GM18951 (cell line): ENCODE results near the gene PRKACA.
"Not testable (repeated sequence)": the region's sequence is repeated elsewhere in the genome, so short reads cannot be mapped to it uniquely, and the experiment has no call there.

Experiments used
- POLR2A ChIP-seq: IDR thresholded peaks from 4 replicates; pipeline ENCODE4 v1.6.1; 2011; ENCODE audit warnings: mild to moderate bottlenecking; ENCODE audit not compliant: insufficient read length, insufficient read depth; ENCODE audit errors: extremely low read depth
- in situ Hi-C: fragments of 300-500 bp; cut with MboI; formaldehyde crosslinking; loops from one replicate; pipeline ENCODE4 v1.12.0; 2022; ENCODE audit warnings: low sequenced_read_pairs, mixed read lengths, inconsistent platforms; ENCODE audit not compliant: unreplicated experiment

The PRKACA gene

DNA sequence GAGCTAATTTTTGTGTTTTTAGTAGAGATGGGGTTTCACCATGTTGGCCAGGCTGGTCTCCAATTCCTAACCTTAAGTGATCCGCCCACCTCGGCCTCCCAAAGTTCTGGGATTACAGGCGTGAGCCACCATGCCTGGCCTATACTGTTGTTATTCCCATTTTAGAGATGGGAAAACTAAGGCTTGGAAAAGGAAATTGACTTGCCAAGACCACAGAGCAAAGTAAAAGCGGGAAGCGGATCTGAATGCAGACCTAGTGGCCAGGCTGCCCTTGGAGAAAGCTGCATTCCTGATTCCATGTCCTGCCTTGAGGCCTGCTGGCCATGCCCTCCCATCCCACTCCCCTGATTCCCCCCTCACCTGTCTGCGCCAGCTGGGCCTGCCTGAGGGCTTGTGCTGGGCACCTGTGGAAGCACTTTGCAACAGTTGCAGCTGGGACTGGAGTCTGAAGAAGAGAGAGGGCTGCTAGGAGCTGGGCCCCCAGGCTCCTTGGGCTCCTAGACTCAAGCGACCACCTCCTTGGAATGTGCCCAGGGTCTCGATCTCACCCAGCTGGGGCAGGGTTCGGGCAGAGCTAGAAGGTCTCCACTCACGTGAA, 61.4 kb downstream of the PRKACA start:
- no peak for TF ChIP-seq POLR2A
- in situ Hi-C loops: no loop called here

DNA sequence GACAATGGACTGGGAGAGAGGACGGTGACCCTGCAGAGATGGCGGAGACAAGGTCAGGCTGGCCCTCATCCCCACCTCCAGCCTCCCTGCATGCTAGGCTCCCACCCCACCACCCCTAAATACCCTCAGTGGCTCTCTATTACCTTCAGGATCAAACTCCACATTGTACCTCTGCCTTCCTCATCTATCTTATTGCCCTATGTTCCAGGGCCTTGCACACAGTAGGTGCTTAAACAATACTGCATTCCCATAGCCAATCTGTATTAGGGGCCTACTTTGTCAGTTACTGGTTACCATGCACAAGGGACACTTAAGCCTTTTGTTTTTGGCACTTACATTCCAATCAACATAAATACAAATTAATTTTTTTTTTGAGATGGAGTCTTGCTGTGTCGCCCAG, 62.2 kb downstream of the PRKACA start:
- in situ Hi-C loops: no loop called here
- TF ChIP-seq POLR2A: no peak

DNA sequence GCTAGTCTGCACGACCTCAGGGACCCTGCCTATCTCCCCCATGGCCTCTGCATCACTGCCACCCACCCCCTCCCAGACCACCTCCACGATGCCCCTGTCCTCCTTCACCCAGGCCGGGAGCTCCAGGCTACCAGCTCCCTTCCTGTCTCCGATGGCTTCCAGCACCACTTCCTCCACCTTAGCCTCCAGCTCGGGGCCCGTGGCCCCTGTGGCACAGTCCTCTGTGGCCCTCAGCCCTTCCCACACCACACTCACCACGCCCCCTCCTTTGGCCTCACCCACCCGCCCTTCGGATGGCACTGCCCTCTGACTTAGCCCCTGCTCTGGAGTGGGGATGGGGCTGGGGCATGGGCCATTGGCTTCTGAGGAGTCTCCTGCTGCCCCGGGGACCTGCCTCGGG, 62.8 kb downstream of the PRKACA start:
- no peak for TF ChIP-seq POLR2A
- in situ Hi-C loops: no loop called here

DNA sequence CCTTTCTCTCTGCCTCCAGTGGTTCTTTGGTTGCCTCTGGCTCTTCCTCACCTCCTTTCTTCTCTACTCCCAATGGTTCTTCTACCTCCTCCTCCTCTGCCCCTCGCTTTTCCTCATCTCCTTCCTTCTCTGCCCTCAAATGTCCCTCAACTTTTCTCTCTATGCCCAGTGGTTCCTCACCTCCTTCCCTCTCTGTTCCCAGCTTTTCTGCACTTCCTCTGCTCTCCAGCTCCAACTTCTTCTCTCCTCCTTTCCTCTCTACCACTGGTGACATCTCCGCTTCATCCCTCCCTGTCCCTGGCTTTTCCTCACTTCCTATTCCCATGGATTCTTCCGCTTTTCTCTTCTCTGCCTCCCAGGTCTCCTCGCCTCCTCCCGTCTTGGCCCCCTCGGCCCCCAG, 63.5 kb downstream of the PRKACA start:
- in situ Hi-C loops: no loop called here
- TF ChIP-seq POLR2A: no peak

DNA sequence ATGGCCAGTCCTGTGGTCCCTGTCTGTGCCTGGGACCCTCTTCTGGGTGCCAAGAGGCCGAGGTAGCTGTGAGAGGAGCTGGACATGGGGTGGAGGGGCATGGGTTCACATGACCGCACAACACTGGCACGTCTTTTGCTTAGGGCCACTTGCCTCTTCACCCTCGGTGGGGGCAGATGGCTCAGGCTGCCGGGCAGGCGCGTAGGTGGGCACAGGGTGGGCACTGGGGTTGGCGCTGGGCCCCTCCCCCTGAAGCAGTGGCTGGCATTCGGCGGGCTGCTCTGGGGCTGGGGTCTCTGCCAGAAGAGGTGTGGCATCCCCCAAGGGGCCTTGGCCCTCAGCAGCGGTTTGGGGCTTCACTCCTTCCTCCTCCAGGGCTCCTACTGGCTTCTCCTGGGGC, 64.1 kb downstream of the PRKACA start:
- in situ Hi-C loops: no loop called here
- TF ChIP-seq POLR2A: no peak

DNA sequence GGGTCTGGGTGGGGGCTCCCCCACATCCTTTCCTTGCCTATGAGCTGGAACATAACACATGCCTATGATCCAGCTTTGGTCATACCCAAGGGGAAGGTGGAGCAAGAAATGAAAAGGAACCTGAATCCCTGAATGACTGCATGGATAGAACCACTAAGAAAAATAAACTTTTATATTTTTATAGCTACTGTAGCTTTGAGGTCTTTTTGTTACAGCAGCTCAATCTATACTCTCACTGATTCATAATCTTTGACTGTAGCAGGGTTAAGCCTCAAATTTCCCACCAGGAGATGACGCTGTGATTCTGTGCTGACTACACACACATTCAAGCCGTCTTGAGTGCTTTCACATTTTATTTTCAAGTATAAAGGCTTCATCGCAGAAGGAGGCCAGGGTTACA, 64.5 kb downstream of the PRKACA start:
- in situ Hi-C loops: no loop called here
- no peak for TF ChIP-seq POLR2A

DNA sequence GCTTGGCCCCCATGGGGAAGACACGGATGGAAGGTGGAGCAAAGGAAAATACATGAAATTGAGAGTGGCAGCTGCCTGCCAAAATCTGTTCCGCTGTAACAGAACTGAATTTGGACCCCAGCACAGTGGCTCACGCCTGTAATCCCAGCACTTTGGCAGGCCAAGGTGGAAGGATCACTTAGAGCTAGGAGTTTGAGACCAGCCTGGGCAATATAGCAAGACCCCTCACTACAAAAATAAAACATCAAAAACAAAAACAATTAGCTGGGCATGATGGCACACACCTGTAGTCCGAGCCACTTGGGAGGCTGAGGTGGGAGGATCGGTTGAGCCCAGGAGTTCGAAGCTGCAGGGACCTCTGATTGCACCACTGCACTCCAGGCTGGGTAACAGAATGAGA, 65.1 kb downstream of the PRKACA start:
- in situ Hi-C loops: no loop called here
- TF ChIP-seq POLR2A: no peak

DNA sequence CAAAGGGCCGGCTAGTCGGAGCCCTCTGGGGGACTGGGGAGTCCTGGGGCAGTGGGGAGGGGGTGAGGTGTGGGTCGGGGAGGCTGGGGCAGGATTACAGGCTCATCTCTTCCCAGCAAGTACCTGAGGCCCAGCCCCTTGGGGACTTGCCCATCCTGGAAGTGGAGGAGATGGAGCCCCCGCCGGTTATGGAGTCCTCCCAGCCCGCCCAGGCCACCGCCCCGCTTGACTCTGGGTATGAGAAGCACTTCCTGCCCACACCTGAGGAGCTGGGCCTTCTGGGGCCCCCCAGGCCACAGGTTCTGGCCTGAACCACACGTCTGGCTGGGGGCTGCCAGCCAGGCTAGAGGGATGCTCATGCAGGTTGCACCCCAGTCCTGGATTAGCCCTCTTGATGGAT, 65.6 kb downstream of the PRKACA start:
- in situ Hi-C loops: no loop called here

DNA sequence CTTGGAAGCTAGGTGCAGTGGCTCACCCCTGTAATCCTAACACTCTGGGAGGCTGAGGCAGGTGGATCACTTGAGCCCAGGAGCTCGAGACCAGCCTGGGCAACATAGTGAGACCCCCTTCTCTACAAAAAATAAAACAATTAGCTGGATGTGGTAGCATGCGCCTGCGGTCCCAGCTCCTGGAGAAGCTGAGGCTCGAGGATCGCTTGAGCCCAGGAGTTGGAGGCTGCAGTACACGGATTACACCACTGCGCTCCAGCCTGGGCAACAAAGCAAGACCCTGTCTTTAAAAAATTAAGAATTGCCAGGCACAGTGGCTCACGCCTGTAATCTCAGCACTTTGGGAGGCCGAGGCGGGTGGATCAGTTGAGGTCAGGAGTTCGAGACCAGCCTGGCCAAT, 66.6 kb downstream of the PRKACA start:
- in situ Hi-C loops: not testable (repeated sequence)

More for the DNA sequence above, 65.6 kb downstream of the PRKACA start:
- TF ChIP-seq POLR2A: no peak

DNA sequence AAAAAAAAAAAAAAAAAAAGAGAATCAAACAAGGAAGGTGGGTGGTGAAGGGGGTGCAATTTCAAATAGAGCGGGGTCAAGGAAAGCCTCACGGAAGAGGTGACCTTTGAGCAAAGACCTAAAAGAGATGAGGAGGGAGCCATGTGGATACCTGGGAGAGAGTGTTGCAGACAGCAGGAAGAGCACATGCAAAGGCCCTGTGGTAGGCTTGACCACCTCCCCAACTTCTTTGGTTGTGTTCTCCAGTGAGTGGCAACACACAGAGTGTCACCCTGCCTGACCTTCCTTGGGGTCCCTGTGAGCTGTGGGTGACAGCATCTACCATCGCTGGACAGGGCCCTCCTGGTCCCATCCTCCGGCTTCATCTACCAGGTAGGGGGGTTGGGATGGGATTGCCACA, 67.0 kb downstream of the PRKACA start:
- in situ Hi-C loops: no loop called here
- no peak for TF ChIP-seq POLR2A

DNA sequence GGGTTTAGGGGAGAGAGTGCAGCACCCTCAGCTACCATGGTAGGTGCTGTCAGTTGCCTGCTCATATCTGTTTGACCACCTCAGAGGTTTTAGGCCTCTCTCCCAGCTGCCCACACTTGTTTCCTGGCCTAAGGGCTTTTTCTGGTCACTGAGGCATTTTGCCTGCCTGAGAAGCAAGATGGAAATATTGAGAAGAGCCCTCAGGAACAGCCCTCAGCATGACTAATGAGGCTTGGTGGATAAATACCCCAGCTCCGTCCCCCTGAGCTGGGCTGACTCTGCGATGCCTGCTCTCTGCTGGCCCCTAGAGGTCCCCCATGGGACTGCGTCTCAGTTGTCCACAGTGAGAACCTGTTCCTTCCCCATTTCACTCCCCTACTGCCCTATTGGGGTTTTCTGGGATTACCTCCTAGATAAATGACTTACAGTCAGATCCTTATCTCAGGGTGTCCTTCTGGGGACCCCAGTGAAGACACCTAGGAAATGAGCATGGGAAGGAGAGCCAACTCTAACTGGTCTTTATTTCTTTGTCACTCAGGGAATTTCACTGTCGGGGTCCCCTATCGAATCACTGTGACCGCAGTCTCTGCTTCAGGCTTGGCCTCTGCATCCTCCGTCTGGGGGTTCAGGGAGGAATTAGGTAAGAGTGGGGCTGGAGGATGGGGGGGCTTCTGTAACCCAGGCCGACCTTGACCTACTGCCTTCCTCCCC, 69.0 kb downstream of the PRKACA start:
- in situ Hi-C loops: no loop called here

DNA sequence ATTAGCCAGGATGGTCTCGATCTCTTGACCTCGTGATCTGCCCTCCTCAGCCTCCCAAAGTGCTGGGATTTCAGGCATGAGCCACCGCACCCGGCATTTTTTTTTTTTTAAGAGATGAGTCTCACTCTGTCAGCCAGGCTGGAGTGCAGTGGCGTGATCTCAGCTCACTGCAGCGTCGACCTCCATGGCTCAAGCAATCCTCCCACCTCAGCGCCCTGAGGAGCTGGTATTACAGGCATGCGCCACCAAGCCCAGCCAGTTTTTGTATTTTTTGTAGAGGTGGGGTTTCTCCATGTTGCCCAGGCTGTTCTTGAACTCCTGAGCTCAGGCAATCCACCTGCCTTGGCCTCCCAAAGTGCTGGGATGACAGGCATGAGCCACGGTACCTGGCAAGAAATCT, 69.7 kb downstream of the PRKACA start:
- in situ Hi-C loops: not testable (repeated sequence)

More for the DNA sequence above, 69.0 kb downstream of the PRKACA start:
- no peak for TF ChIP-seq POLR2A

DNA sequence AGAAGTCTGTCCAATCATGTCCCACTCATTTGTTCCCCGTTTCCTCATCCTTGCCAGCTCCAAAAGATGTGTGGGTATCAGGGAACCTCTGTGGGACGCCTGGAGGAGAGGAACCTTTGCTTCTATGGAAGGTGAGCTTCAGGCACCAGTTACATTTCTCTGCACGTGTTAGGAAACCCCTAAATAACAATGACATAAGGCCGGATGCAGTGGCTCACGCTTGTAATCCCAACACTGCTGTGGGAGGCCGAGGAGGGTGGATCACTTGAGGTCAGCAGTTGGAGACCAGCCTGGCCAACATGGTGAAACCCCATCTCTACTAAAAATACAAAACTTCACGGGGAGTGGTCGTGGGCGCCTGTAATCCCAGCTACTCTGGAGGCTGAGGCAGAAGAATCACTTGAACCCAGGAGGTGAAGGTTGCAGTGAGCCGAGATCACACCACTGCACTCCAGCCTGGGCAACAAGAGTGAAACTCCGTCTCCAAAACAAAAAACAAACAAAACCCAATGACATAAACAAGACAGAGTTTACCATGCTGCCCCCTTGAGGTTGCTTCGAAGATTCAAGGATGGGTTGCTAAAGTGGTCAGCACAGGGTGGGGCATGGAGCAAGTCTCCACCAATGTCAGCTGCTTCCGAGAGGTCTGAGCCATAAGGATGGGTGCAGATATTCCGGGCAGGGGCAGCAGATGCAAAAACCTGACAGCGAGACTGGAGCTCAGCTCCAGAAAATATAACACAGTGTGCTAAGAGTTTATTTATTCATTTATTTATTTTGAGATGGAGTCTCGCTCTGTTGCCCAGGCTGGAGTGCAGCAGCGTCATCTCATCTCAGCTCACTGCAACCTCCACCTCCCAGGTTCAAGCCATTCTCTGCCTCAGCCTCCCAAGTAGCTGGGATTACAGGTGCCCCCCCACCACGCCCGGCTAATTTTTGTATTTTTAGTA, 74.6 kb downstream of the PRKACA start:
- in situ Hi-C loops: not testable (repeated sequence)
